Naive B cell (primary cell): ENCODE measurements around the gene FBXW11. TPM values are rescaled to one million over a fixed set of nuclear protein-coding genes. Genes with fewer than 3 reads are reported as not detected.

Experiments
- ATAC-seq, 2 donors: fragments of 150-1000 bp; cut with Tn5 transposase; 2 replicates each; pipeline ENCODE4 v1.10.0; 2021; ENCODE audit warnings: low read depth in 2 of 2, mild to moderate bottlenecking in 2 of 2, moderate library complexity in 2 of 2
- DNase-seq: peaks from one replicate; pipeline ENCODE4 v3.0.0; 2022
- H3K27ac Mint-ChIP-seq, 6 donors: one replicate each; pipeline ENCODE4 v1.8.0; 2020 to 2022; ENCODE audit warnings: mild to moderate bottlenecking in 6 of 6, mixed read lengths in 6 of 6, moderate library complexity in 5 of 6, inconsistent platforms in 2 of 6
- H3K27me3 Mint-ChIP-seq, 3 donors: one replicate each; pipeline ENCODE4 v1.8.0; 2021 to 2022; ENCODE audit warnings: mixed read lengths in 3 of 3, mild to moderate bottlenecking in 1 of 3
- H3K36me3 Mint-ChIP-seq, 2 donors: one replicate each; pipeline ENCODE4 v1.8.0; 2020 to 2022; ENCODE audit warnings: mixed read lengths in 2 of 2, inconsistent platforms in 1 of 2, mild to moderate bottlenecking in 1 of 2
- H3K4me1 Mint-ChIP-seq, 3 donors: one replicate each; pipeline ENCODE4 v1.8.0; 2020 to 2022; ENCODE audit warnings: mixed read lengths in 3 of 3, inconsistent platforms in 1 of 3, mild to moderate bottlenecking in 1 of 3, moderate library complexity in 1 of 3
- H3K4me3 Mint-ChIP-seq, 8 donors: one replicate each; pipeline ENCODE4 v1.8.0; 2020 to 2022; ENCODE audit warnings: mild to moderate bottlenecking in 8 of 8, mixed read lengths in 8 of 8, moderate library complexity in 8 of 8, inconsistent platforms in 2 of 8
- H3K9me3 Mint-ChIP-seq, 7 donors: one replicate each; pipeline ENCODE4 v1.8.0; 2020 to 2022; ENCODE audit warnings: mixed read lengths in 7 of 7, mild to moderate bottlenecking in 5 of 7, inconsistent platforms in 2 of 7, moderate library complexity in 1 of 7
- polyA plus RNA-seq, 6 donors: library from polyadenylated mRNA; unstranded; fragments of 300-500 nt; fragmentation: Illumina TruSeq; gene quantifications; one replicate each; pipeline ENCODE4 v1.2.3, GENCODE V29; 2021; ENCODE audit warnings: low read depth in 6 of 6

Gene FBXW11
- polyA plus RNA-seq, 6 donors from 2014 or later = 35.9 to 48.0 (median 41.5) TPM

DNA sequence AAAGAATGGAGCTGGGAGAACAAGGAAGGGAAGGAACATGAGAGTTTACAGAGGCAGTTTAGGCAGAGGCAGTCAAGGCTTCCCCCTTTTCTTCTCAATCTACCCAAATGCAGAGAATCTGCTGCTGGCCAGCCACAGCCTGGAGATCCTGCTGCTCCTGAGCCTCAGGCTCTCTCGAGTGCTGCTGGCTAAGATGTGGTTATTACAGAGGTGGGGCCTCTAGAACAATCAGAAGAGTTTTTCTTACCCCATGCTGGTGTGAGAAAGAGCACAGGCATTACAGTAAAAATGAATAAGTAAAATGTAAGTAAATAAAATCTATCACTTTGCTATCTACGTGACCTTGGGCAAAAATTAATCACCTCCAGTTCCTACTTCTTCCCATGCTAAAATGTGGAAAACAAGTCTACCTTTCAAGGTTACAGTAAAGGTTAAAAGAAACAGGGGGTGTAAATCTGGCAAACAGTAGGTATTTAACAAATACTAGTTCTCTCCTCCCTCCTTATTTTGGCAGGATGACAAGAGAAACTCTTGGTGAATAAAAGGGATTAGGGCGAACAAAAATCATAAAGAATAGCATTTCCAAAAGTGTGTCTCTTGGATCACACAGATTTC, 31.1 kb downstream of the FBXW11 start:
- peaks cover 13 to 16% of the 10 kb centered on the region in 2 donors for H3K36me3 Mint-ChIP-seq
- ATAC-seq (no peak), DNase-seq (no peak)
- peaks cover 52 to 81% (median 72%) of the 10 kb centered on the region in 3 donors for H3K4me1 Mint-ChIP-seq
- no peaks in the 10 kb centered on the region for H3K27me3 Mint-ChIP-seq
- H3K4me3 Mint-ChIP-seq = peak overlapping the region in 7 of 8 donors; percentile 1 to 81 (median 62)
- H3K9me3 Mint-ChIP-seq = peaks cover 0 to 41% (median 26%) of the 10 kb centered on the region in 7 donors
- peak overlapping the region; percentile 2 to 97 (median 84) for H3K27ac Mint-ChIP-seq

- Mint-ChIP-seq H3K4me1 (peaks cover 56 to 82% (median 75%) of the 10 kb centered on the region in 3 donors), H3K9me3 (peaks cover 0 to 20% (median 13%) of the 10 kb centered on the region in 7 donors), H3K27me3 (no peaks in the 10 kb centered on the region), H3K27ac (peak overlapping the region in 3 of 6 donors; percentile 68 to 86 (median 86)), H3K4me3 (peak overlapping the region in 5 of 8 donors; percentile 10 to 58 (median 31)), H3K36me3 (peaks cover 10 to 31% of the 10 kb centered on the region in 2 donors)
- ATAC-seq (no peak), DNase-seq (no peak)
Observed at GRCh38 chr5:171970826-171971225, 35.6 kb downstream of the FBXW11 start.

DNA sequence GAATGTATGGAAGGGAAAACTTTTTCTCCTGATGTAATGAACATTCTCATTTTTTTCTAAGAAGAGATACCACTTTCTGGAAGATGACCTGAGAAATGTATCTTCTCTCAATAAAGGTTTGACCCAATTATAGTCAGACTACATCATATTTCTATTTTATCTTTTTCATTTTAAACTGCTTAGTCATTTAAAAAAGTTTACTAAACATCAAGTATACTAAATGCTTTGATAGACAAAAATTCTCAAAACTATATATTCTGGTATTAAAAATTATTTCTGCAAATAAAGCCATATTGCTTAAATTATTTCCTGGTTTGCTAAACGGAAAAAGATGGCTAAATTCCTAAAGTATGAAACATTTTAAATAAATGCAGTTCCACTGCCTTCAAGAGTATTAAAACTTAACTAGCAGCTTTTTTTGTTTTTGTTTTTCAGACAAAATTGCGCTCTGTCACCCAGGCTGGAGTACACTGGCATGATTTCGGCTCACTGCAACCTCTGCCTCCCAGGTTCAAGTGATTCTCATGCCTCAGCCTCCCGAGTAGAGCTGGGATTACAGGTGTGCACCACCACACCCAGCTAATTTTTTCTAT, 37.1 kb downstream of the FBXW11 start:
- no peak for ATAC-seq
- Mint-ChIP-seq H3K9me3 (peaks cover 0 to 19% (median 15%) of the 10 kb centered on the region in 7 donors), H3K4me1 (peaks cover 53 to 81% (median 68%) of the 10 kb centered on the region in 3 donors), H3K27me3 (no peaks in the 10 kb centered on the region), H3K27ac (peak overlapping the region in 4 of 6 donors; percentile 33 to 95 (median 86)), H3K4me3 (peak overlapping the region in 2 of 8 donors; percentile 3 to 34), H3K36me3 (peaks cover 10 to 31% of the 10 kb centered on the region in 2 donors)
- DNase-seq = no peak

- Mint-ChIP-seq H3K4me1 (peaks cover 58 to 86% (median 74%) of the 10 kb centered on the region in 3 donors), H3K27me3 (no peaks in the 10 kb centered on the region), H3K9me3 (peaks cover 0 to 19% (median 15%) of the 10 kb centered on the region in 7 donors), H3K36me3 (peaks cover 10 to 31% of the 10 kb centered on the region in 2 donors), H3K27ac (peak overlapping the region; percentile 15 to 95 (median 78)), H3K4me3 (peak overlapping the region in 7 of 8 donors; percentile 3 to 71 (median 47))
- DNase-seq (peak; percentile 37), ATAC-seq (peak; percentile 72 to 73)
Observed at GRCh38 chr5:171968531-171968930, 37.9 kb downstream of the FBXW11 start.

DNA sequence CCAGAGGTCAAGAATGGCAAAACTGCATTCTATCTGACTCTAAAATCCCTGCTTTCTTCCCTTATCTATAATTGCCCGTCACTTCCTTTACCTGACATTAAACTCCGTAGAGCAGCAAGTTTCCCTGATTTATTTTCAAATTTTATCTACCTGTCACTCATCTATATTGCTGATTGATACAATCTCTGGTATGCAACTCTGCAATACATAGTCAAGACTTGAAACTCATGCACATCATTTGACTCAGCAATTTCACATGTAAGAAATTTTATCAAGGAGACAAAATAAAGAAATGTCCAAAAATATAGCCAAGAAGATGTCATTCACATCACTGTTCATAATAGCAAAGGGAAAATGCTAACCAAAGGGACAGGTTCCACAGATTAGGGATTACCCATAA, 39.5 kb downstream of the FBXW11 start:
- Mint-ChIP-seq H3K27ac (peak overlapping the region; percentile 20 to 75 (median 48)), H3K4me1 (peaks cover 64 to 90% (median 74%) of the 10 kb centered on the region in 3 donors), H3K27me3 (no peaks in the 10 kb centered on the region), H3K4me3 (peak overlapping the region in 4 of 8 donors; percentile 2 to 35 (median 18)), H3K36me3 (peaks cover 10 to 31% of the 10 kb centered on the region in 2 donors), H3K9me3 (peaks cover 0 to 19% (median 15%) of the 10 kb centered on the region in 7 donors)
- DNase-seq (no peak), ATAC-seq (no peak)

DNA sequence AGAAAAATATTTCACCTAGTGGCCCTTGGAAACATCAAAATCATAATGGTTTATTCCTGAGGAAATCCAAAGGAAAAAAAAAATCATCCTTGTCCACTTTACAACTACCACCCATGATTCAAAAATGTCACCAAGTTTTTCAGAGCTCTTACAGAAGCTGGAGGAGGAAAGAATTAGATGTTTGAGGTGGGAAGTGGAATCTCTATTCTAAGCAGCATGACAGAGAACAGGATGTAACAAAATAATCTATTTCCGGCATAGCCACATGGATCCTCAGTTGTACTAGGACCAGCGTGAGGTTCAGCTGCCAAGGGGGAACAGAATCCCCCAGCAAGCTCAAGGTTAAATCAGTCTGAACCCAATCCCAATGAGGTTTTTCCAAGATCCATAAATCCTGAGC, 40.2 kb downstream of the FBXW11 start:
- no peaks in the 10 kb centered on the region for H3K27me3 Mint-ChIP-seq
- peaks cover 10 to 28% of the 10 kb centered on the region in 2 donors for H3K36me3 Mint-ChIP-seq
- H3K4me1 Mint-ChIP-seq = peaks cover 62 to 91% (median 72%) of the 10 kb centered on the region in 3 donors
- peak overlapping the region in 6 of 8 donors; percentile 9 to 68 (median 50) for H3K4me3 Mint-ChIP-seq
- H3K27ac Mint-ChIP-seq = peak overlapping the region; percentile 40 to 82 (median 63)
- H3K9me3 Mint-ChIP-seq = peaks cover 0 to 19% (median 15%) of the 10 kb centered on the region in 7 donors
- ATAC-seq (peak in 1 of 2 donors; percentile 39), DNase-seq (no peak)

GRCh38 chr5:171965745-171966144, 40.7 kb downstream of the FBXW11 start:
- peaks cover 57 to 91% (median 72%) of the 10 kb centered on the region in 3 donors for H3K4me1 Mint-ChIP-seq
- ATAC-seq (peak; percentile 44 to 64), DNase-seq (no peak)
- H3K9me3 Mint-ChIP-seq = peaks cover 0 to 16% (median 12%) of the 10 kb centered on the region in 7 donors
- H3K27ac Mint-ChIP-seq = peak overlapping the region; percentile 40 to 87 (median 72)
- H3K27me3 Mint-ChIP-seq = no peaks in the 10 kb centered on the region
- peak overlapping the region in 6 of 8 donors; percentile 9 to 68 (median 46) for H3K4me3 Mint-ChIP-seq
- peaks cover 10 to 23% of the 10 kb centered on the region in 2 donors for H3K36me3 Mint-ChIP-seq

GRCh38 chr5:171963416-171963815, 43.0 kb downstream of the FBXW11 start:
- H3K27me3 Mint-ChIP-seq = no peaks in the 10 kb centered on the region
- peaks cover 0 to 4% (median 0%) of the 10 kb centered on the region in 7 donors for H3K9me3 Mint-ChIP-seq
- H3K4me3 Mint-ChIP-seq = peak overlapping the region in 2 of 8 donors; percentile 8 to 9
- peaks cover 0 to 10% of the 10 kb centered on the region in 2 donors for H3K36me3 Mint-ChIP-seq
- H3K27ac Mint-ChIP-seq = peak overlapping the region in 1 of 6 donors; percentile 21
- peaks cover 44 to 91% (median 62%) of the 10 kb centered on the region in 3 donors for H3K4me1 Mint-ChIP-seq
- no peak for ATAC-seq
- no peak for DNase-seq

GRCh38 chr5:171961117-171961516, 45.3 kb downstream of the FBXW11 start:
- ATAC-seq = peak in 1 of 2 donors; percentile 16
- Mint-ChIP-seq H3K27me3 (no peaks in the 10 kb centered on the region), H3K4me1 (peaks cover 48 to 91% (median 66%) of the 10 kb centered on the region in 3 donors), H3K27ac (peak overlapping the region in 5 of 6 donors; percentile 16 to 68 (median 36)), H3K36me3 (peaks cover 0 to 7% of the 10 kb centered on the region in 2 donors), H3K9me3 (peaks cover 0 to 4% (median 0%) of the 10 kb centered on the region in 7 donors), H3K4me3 (peak overlapping the region in 2 of 8 donors; percentile 9 to 70)
- DNase-seq = no peak

DNA sequence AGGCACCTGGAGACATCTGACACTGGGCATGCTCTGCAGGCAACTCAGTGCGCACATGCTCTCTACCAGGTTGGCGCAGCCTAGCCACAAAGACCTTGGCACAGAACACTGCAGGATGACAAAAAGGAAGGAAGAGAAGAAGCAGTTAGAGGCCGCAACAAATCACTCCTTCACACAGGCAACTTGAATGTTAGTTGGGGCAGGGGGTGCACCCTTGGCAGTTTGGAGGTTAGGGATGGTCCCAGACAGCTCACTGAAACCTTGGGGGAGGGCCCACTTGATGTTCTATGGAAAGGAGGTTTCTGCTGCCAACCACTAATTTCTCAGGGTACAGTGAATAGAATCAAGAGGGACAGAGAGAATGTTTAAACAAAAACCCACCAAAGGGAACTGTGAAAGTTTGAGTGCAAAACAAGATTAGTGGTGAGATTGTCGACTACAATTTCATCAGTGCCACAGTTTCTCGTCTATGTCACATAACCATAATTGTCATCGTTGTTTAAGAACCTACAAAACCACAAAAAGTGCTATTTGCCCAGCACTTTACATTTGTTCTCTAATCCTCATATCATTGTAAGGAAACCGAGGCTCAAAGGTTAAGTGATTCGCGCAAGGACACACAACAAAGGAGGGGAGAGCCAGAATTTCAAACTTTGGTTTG, 48.7 kb downstream of the FBXW11 start:
- ATAC-seq (peak; percentile 42 to 59), DNase-seq (no peak)
- Mint-ChIP-seq H3K27ac (peak overlapping the region in 5 of 6 donors; percentile 17 to 89 (median 84)), H3K27me3 (no peaks in the 10 kb centered on the region), H3K36me3 (no peaks in the 10 kb centered on the region), H3K9me3 (no peaks in the 10 kb centered on the region), H3K4me1 (peaks cover 47 to 88% (median 64%) of the 10 kb centered on the region in 3 donors), H3K4me3 (peak overlapping the region in 6 of 8 donors; percentile 24 to 57 (median 54))

GRCh38 chr5:171956887-171957495, 49.4 kb downstream of the FBXW11 start:
- DNase-seq (no peak), ATAC-seq (no peak)
- no peaks in the 10 kb centered on the region for H3K9me3 Mint-ChIP-seq
- no peaks in the 10 kb centered on the region for H3K27me3 Mint-ChIP-seq
- peaks cover 45 to 87% (median 67%) of the 10 kb centered on the region in 3 donors for H3K4me1 Mint-ChIP-seq
- peak overlapping the region in 3 of 8 donors; percentile 54 to 57 (median 55) for H3K4me3 Mint-ChIP-seq
- peak overlapping the region in 4 of 6 donors; percentile 15 to 89 (median 52) for H3K27ac Mint-ChIP-seq
- H3K36me3 Mint-ChIP-seq = no peaks in the 10 kb centered on the region

DNA sequence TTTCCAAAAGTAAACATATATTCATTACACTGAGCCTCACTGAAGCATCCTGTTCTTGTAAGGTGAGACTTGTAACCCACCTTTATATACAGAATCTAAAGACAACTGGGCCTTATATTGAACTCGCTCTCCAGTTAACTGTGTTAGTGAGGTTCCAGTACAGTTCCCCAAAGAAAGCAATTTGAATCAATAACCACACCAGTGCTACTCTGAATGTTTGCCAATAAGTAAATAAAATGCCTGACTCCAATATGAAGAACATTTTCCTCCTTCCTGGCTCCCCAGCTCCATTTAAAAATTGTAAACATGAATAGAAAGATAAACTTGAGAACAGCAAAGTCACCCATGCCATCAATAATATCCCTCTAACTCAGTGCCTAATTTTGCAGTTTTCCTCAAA, 50.1 kb downstream of the FBXW11 start:
- no peak for ATAC-seq

More for the DNA sequence above, 50.1 kb downstream of the FBXW11 start:
- no peaks in the 10 kb centered on the region for H3K9me3 Mint-ChIP-seq
- H3K4me1 Mint-ChIP-seq = peaks cover 46 to 86% (median 69%) of the 10 kb centered on the region in 3 donors
- no peak for DNase-seq
- H3K27me3 Mint-ChIP-seq = no peaks in the 10 kb centered on the region
- peak overlapping the region in 1 of 8 donors; percentile 30 for H3K4me3 Mint-ChIP-seq
- H3K27ac Mint-ChIP-seq = peak overlapping the region in 1 of 6 donors; percentile 69
- no peaks in the 10 kb centered on the region for H3K36me3 Mint-ChIP-seq
